GM21619 (cell line): ENCODE data around the gene CGB5.
"Not testable (repeated sequence)": the region's sequence is repeated elsewhere in the genome, so short reads cannot be mapped to it uniquely, and the experiment has no call there.

Source experiments
- ATAC-seq: cut with Tn5 transposase; IDR thresholded peaks from one replicate; pipeline ENCODE4 v1.9.1; 2021; ENCODE audit not compliant: unreplicated experiment

CGB5 gene

GRCh38 chr19:49043548-49043947 is at the start of gene CGB5:
TSS of gene CGB5 (plus strand) at chr19:49043848. CDS start at chr19:49044210, 362 bp downstream.
- not testable (repeated sequence) for ATAC-seq

DNA sequence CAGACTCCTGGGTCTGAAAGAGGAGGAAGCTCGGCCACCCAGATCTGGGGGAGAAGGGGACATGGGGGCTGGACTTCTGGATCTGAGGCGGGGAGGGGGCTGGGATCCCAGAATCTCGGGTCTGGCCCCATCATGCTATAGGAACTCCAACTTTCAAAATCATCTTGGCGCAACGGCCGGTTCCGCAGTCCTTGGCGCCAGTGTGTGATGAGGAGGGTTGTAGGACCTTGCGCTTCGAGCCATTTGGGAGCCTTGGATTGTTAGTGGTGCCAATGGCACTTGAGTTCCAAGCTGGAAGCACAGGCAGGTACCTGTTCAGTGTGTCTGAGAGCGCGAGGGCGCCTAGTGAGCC is 49.6 kb upstream of the CGB5 start:
- no peak for ATAC-seq

- no peak for ATAC-seq
Observed at GRCh38 chr19:48997972-48998371, 45.7 kb upstream of the CGB5 start.

GRCh38 chr19:48999481-49000325 is 43.9 kb upstream of the CGB5 start:
- ATAC-seq = no peak

GRCh38 chr19:49004133-49004532 is 39.5 kb upstream of the CGB5 start:
- no peak for ATAC-seq

- no peak for ATAC-seq
Observed at GRCh38 chr19:49004964-49005614, 38.6 kb upstream of the CGB5 start.

GRCh38 chr19:49006905-49007304 is 36.7 kb upstream of the CGB5 start:
- no peak for ATAC-seq

DNA sequence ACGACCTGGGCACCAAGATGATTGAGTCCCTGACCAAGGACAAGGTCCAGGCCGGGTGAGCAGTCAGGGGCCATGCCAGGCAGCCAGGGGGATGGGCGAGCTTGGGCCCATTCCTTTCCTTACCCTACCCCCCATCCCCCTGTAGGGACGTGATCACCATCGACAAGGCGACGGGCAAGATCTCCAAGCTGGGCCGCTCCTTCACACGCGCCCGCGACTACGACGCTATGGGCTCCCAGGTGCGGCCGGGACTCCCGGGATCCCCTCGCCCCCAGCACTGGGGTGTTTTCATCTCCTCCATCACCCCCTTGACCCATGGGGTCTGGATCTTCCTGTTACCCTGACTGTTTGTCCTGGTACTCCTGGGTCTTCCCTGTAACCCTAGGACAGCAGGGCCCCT is 33.8 kb upstream of the CGB5 start:
- no peak for ATAC-seq

GRCh38 chr19:49010453-49010852 is 33.2 kb upstream of the CGB5 start:
- no peak for ATAC-seq

GRCh38 chr19:49011194-49011593 is 32.5 kb upstream of the CGB5 start:
- ATAC-seq = no peak

- no peak for ATAC-seq
Observed at GRCh38 chr19:49014123-49014869, 29.4 kb upstream of the CGB5 start.

- no peak for ATAC-seq
Observed at GRCh38 chr19:49014870-49015255, 28.8 kb upstream of the CGB5 start.

DNA sequence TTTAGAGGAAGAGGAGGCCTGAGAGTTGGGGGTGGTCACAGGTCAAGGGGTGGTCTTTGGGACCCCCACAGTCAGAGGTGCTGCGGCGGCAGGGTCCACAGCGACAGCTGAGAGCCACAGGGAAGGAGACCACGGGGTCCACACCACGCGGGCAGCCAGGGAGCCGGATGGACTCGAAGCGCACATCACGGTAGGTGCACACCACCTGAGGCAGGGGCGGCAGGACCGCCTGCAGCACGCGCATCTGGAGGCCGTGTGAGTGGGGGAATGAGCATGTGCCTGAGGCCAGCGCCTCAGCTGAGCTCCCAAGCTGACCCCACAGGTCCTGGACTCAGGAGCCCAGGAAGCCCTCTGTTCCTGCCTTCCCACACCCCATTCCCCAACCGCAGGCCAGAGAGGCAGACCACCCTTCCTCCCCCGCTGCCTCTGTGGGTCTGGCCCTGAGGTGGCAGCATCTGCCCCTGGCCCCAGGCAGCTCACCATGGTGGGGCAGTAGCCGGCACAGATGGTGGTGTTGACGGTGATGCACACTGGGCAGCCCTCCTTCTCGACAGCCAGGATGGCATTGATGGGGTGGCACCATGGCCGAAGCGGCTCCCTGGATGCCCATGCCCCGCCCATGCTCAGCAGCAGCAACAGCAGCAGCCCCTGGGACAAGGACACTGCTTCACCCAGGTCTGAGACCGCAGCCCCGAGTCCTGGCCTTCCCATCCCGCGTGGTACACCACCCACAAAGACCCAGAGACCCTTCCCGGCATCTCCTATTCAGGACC is 27.4 kb upstream of the CGB5 start:
- no peak for ATAC-seq

- ATAC-seq = no peak
Observed at GRCh38 chr19:49017041-49017665, 26.5 kb upstream of the CGB5 start, which contains the start of gene LHB. TSS of gene LHB (minus strand) at chr19:49017091. CDS start at chr19:49017081, 10 bp downstream.

GRCh38 chr19:49017666-49018351 is 25.8 kb upstream of the CGB5 start:
- ATAC-seq = no peak

DNA sequence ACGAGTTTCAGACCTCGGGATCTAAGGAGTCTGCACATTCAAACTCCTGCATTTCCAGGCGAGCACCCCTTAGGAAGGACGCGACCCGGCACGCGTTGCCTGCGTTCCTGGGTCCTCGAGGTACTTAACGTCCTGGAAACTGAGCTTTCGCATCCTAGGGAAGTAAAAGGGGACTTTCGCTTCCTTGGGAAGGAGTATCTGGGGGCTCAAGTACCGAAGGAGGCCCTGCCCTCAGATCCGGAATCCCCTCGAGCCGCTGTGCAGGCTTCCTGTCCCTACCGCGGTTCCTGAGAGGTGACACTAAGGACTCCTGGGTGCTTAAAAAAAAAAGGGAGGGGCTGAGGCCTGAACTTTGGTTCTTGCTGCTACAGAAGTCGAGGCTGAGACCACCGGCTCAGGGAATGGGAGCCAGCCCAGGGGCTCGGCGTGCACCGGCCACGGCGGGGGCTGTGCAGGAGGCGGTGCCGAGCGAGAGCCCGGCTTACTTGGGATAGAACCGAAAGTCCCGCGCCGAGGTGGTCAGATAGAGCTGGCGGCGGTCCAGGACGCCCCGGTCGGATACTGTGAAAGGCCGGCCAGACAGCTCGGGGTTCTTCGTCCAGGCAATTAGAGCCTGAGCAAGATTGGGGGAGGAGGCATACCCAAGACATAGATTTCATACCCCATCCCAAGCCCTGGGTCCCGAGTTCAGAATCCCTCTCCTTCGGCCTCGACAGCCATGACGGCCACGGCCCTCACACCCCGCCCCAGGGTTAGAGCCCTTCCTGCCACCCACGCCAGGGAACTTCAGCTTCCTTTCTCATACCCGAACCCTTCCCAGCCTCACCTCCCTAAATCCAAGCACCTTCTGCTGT is 25.0 kb upstream of the CGB5 start:
- not testable (repeated sequence) for ATAC-seq

- ATAC-seq = no peak
Observed at GRCh38 chr19:49019242-49019932, 24.3 kb upstream of the CGB5 start.

- ATAC-seq = no peak
Observed at GRCh38 chr19:49020342-49020741, 23.3 kb upstream of the CGB5 start.
